Inflammatory macrophage treated with lipopolysaccharide for 4 hours (primary cell): ENCODE data around the gene BEAN1.

Experiments
- DNase-seq: peaks from one replicate; pipeline ENCODE4 v3.0.0-alpha.2; 2020

BEAN1 gene

DNA sequence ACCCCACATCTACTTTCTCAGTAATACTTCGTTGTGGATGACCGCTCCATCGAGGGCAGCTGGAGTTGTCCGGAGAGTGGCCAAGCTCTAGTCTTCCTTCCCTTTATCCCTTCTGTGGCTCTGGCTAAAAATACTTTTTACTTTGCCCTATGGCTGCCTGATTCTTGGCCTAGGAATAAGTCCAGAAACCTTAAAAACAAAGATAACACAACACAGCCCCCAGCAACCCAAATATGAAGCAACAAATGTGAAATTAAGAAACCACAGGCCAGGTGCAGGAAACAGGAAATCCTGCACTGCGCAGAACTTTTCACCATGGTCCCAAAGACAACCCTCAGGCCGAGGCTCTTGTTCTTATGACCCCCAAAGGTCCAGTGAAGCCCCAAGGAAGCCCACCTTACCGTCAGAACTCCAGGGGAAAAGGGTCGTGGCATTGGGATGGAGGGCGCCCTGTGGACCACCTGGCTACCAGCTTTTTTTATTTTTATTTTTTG, 96.8 kb downstream of the BEAN1 start:
- no peak for DNase-seq

DNA sequence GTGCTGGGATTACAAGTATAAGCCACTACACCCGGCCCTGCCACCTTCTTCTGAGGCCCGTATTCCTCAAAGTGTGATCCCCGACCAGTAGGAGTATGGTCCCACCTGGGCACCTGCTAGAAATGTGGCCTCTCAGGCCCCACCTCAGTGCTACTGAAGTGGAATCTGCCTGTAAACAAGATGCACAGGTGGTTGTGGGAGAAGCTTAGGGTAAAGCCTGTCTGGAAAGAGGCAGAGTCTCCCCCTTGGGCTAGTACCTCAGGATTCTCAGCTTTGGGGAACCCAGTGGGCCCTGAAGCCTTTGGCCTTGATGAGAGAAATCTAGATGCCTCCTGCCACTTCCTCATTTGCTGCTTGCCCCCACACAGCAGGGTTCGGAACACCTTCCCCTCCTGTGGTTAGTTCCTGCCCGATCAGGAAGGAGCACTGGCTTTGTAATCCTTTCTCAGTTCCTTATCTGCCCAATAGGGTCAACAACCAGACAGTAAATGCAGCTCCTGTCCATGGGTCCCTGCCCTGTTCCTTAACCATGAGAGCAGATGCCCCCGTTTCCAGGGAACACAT, 97.6 kb downstream of the BEAN1 start:
- DNase-seq = peak; percentile 86

DNA sequence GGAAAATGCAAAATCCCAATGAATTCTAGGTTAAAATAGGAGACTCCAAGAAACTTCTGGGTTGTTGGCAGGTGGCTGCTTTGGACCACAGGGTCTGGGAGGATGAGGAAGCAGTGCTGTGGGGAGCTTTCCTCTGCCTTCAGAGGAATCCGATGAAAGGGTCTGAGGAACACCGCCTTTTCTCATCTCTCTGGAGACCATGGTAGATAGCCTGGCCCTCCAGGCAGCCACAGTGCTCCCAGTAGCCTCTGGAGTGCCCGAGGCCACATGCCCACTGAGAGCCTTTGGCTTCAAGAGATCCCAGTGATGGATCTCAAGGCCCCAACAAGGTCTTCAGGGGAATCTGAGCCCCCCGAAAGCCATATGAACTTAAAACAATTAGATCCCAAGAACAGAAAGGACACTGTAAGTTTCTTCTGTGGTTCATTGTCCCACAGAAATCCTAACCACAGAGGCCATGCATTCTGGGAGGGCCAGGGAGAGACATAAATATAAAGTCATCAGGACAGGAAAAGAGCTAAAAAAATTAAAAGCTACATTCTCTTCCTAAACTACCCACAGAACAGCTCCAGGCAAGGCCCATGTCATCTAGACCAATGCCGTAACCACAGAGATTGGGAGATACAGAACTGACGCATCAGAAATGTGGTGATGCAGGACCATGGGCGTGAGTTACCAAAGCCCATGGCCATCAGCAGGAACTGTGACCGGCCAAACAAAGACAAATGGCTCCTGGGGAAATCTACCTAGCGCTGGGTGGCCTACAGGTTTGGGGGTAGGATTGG, 98.5 kb downstream of the BEAN1 start:
- peak; percentile 91 for DNase-seq

DNA sequence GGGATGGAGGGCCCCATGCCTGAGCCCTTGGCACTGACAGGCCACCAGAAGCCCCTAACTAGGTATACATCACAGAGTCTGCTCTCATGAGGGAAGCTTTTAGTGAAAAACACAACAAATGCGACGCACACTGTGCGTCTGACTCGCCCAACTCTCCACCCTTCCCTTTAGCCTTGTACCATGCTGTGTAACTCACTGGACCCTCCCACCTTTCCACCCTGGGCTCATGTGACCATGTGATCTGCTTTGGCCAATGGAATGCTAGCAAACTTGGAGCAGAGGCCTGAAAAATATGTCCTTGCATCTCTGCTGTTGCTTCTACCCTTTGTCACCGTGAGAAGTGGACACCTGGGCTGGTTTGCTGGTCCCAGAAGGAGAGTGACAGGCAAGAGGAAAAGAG, 101.2 kb downstream of the BEAN1 start:
- no peak for DNase-seq

DNA sequence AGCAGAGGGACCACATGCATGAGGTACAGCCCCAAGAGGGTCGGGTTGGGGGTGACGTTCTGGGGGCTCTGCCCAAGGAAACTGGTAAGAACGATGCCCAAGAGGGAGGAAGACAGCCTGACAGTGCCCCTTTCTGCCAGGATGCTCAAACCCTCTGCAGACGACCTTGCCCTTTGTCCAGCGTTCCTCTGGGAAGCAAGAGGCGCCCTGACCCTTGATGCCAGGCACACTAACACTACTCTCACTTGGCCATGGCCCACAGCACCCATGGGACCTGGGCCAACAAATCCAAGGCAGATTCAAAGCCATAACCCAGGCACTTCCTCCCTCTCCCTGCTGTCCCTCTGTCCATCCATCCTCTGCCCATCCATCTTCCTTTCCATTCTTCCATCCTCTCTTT, 102.4 kb downstream of the BEAN1 start:
- no peak for DNase-seq
